GM12878 (cell line): Measurements from ENCODE around the gene RETREG1. TPM values are rescaled to one million over a fixed set of nuclear protein-coding genes. Genes with fewer than 3 reads are reported as not detected.

ENCODE experiments used
- ATAC-seq: fragments of 200-7000 bp; cut with Tn5 transposase; 3 replicates; pipeline ENCODE4 v1.9.1; 2020; ENCODE audit warnings: mild to moderate bottlenecking, moderate library complexity
- BruUV-seq: library from RNA; stranded (reverse); fragments of 400-500 nt; replicated peaks from 2 replicates; lab custom pipeline; 2021; lab: Mats Ljungman, UMichigan
- CTCF ChIA-PET: fragments of 300-600 bp; sonication (Branson Sonifier 250); formaldehyde crosslinking; extraction: SDS; loops from one replicate; lab custom pipeline; 2021; ENCODE audit warnings: inconsistent platforms; lab: Yijun Ruan, JAX
- POLR2A ChIA-PET: fragments of 350-600 bp; formaldehyde crosslinking; extraction: SDS; loops from one replicate; lab custom pipeline; 2021; ENCODE audit warnings: inconsistent platforms; lab: Charles Lee
- RAD21 ChIA-PET: fragments of 300-600 bp; sonication (Branson Sonifier 250); formaldehyde crosslinking; loops from one replicate; lab custom pipeline; 2023; ENCODE audit warnings: antibody characterized with exemption; ENCODE audit not compliant: unreplicated experiment; lab: Charles Lee
- SMC1A ChIA-PET: fragments of 300-600 bp; sonication (Branson Sonifier 250); formaldehyde crosslinking; loops from one replicate; lab custom pipeline; 2023; ENCODE audit not compliant: unreplicated experiment, uncharacterized antibody; lab: Charles Lee
- DNase-seq: peaks from one replicate; pipeline ENCODE4 v3.0.0-alpha.2; 2011; ENCODE audit warnings: low read depth, low spot score
- FAIRE-seq: peaks from 3 replicates; lab custom pipeline; 2011; peaks lifted over from hg19 to GRCh38; lab: Jason Lieb, UNC
- H2AFZ ChIP-seq: 2 replicates; pipeline ENCODE4 v1.6.0; 2011; ENCODE audit warnings: low read depth, low read length, control low read depth; ENCODE audit not compliant: control insufficient read depth
- H3K27ac ChIP-seq: 2 replicates; pipeline ENCODE4 v1.5.1; 2011; ENCODE audit warnings: control low read depth; ENCODE audit not compliant: control insufficient read depth, insufficient read depth
- H3K27me3 ChIP-seq, 2 experiments: replicated peaks in 1 of 2; 2 replicates each; pipeline versions ENCODE4 v1.6.0 to v1.6.1; 2011; ENCODE audit warnings: low read length in 1 of 2; ENCODE audit not compliant: control insufficient read depth in 2 of 2, insufficient read depth in 2 of 2
- H3K36me3 ChIP-seq, 2 experiments: 2 replicates each; pipeline ENCODE4 v1.5.1; 2011; ENCODE audit warnings: low read length in 1 of 2; ENCODE audit not compliant: control insufficient read depth in 2 of 2, insufficient read depth in 2 of 2
- H3K4me1 ChIP-seq: 2 replicates; pipeline ENCODE4 v1.6.1; 2011; ENCODE audit warnings: mild to moderate bottlenecking, low read length, moderate library complexity, mixed read lengths; ENCODE audit not compliant: control insufficient read depth, insufficient read depth
- H3K4me2 ChIP-seq: 2 replicates; pipeline ENCODE4 v1.6.0; 2011; ENCODE audit warnings: control low read depth; ENCODE audit not compliant: control insufficient read depth, insufficient read depth
- H3K4me3 ChIP-seq: fragments of 200-600 bp; sonication (generic); 2 replicates; pipeline ENCODE4 v1.5.1; 2016
- H3K79me2 ChIP-seq: 2 replicates; pipeline ENCODE4 v1.6.0; 2011; ENCODE audit warnings: low read length; ENCODE audit not compliant: control insufficient read depth, insufficient read depth
- H3K9ac ChIP-seq: 2 replicates; pipeline ENCODE4 v1.8.0; 2011; ENCODE audit warnings: low read length, control low read depth, mixed read lengths; ENCODE audit not compliant: control insufficient read depth, insufficient read depth
- H3K9me3 ChIP-seq: replicated peaks from 3 replicates; pipeline ENCODE4 v1.5.1; 2011; ENCODE audit warnings: mild to moderate bottlenecking, low read length; ENCODE audit not compliant: control insufficient read depth, insufficient read depth
- H4K20me1 ChIP-seq: 2 replicates; pipeline ENCODE4 v1.6.0; 2011; ENCODE audit not compliant: control insufficient read depth, insufficient read depth
- BRCA1 ChIP-seq: IDR thresholded peaks from 2 replicates; pipeline ENCODE4 v1.6.1; 2011; ENCODE audit warnings: low read depth, low read length, improper control_type of control experiment
- ESRRA ChIP-seq: IDR thresholded peaks from 2 replicates; pipeline ENCODE4 v1.6.1; 2012; ENCODE audit warnings: mild to moderate bottlenecking, low read length, improper control_type of control experiment
- IKZF1 ChIP-seq: fragments of 450-650 bp; conservative IDR thresholded peaks from 2 replicates; pipeline ENCODE4 v1.6.1; 2017; ENCODE audit warnings: antibody characterized with exemption, mild to moderate bottlenecking
- MTA3 ChIP-seq: IDR thresholded peaks from 2 replicates; pipeline ENCODE4 v1.6.1; 2012; ENCODE audit warnings: low read length, inconsistent platforms, borderline replicate concordance
- PAX5 ChIP-seq: IDR thresholded peaks from 2 replicates; pipeline ENCODE4 v1.6.1; 2011; ENCODE audit warnings: low read depth, low read length, borderline replicate concordance
- POU2F2 ChIP-seq: IDR thresholded peaks from 3 replicates; pipeline ENCODE4 v1.6.1; 2011; ENCODE audit warnings: low read depth, mild to moderate bottlenecking, low read length, borderline replicate concordance
- RAD21 ChIP-seq: IDR thresholded peaks from 2 replicates; pipeline ENCODE4 v1.6.1; 2011; ENCODE audit warnings: mild to moderate bottlenecking, low read depth, low read length, moderate library complexity; ENCODE audit not compliant: insufficient read depth
- RCOR1 ChIP-seq: conservative IDR thresholded peaks from 2 replicates; pipeline ENCODE4 v1.6.1; 2012; ENCODE audit warnings: low read depth, low read length, improper control_type of control experiment
- TBL1XR1 ChIP-seq: IDR thresholded peaks from 2 replicates; pipeline ENCODE4 v1.6.1; 2012; ENCODE audit warnings: low read depth, low read length, improper control_type of control experiment
- TCF7 ChIP-seq: IDR thresholded peaks from 2 replicates; pipeline ENCODE4 v1.6.1; 2014; ENCODE audit warnings: antibody characterized with exemption, borderline replicate concordance
- YY1 ChIP-seq: IDR thresholded peaks from 2 replicates; pipeline ENCODE4 v1.6.1; 2011; ENCODE audit warnings: low read depth, mild to moderate bottlenecking, low read length
- ZNF24 ChIP-seq: fragments of 450-650 bp; IDR thresholded peaks from 2 replicates; pipeline ENCODE4 v1.6.1; 2017; ENCODE audit warnings: antibody characterized with exemption, mild to moderate bottlenecking
- WGBS: methylation state at CpG from one replicate; pipeline ENCODE4 v1.1.6; 2016; ENCODE audit warnings: low lambda C conversion rate; ENCODE audit not compliant: insufficient replicate concordance, insufficient coverage; ENCODE audit errors: missing lambda C conversion rate; 5-methylcytosine and 5-hydroxymethylcytosine counted together
- in situ Hi-C: fragments of 300-500 bp; cut with MboI; formaldehyde crosslinking; loops from 9 replicates; pipeline ENCODE4 v1.14.3; 2018; ENCODE audit warnings: mixed read lengths
- intact Hi-C: fragments of 100-400 bp; cut with micrococcal nuclease; formaldehyde crosslinking; loops from one replicate; pipeline ENCODE4 v1.14.2; 2022; ENCODE audit not compliant: unreplicated experiment
- polyA plus RNA-seq, 11 experiments: library from polyadenylated mRNA; depleted of rRNA in 4 of 11; unstranded in 6 of 11; stranded (reverse) in 5 of 11; fragments of >200 nt; fragmentation: Nextera tagmentation in 4 of 11; fragmentation: Illumina TruSeq in 1 of 11; extraction: Ambion mirVana in 4 of 11; extraction: Trizol in 1 of 11; gene quantifications; 1 replicate in 1 of 11; 2 replicates in 10 of 11; pipeline versions ENCODE4 v1.2.1 to v1.2.3, GENCODE V29; 2011 to 2016; ENCODE audit warnings: inconsistent platforms in 2 of 11, missing spikeins in 2 of 11, low read depth in 1 of 11
- total RNA-seq, 4 experiments: library from RNA; depleted of rRNA in 3 of 4; stranded (reverse); fragments of >200 nt in 3 of 4; fragmentation: Illumina TruSeq in 1 of 4; extraction: Trizol in 1 of 4; gene quantifications; 2 replicates each; pipeline versions ENCODE4 v1.2.1 to v1.2.3, GENCODE V29; 2013 to 2021
- TF ChIP-seq, protein P1 (sequence below): IDR thresholded peaks from 2 replicates; pipeline ENCODE4 v1.6.1; 2012; ENCODE audit warnings: low read length, inconsistent platforms
- TF ChIP-seq, protein P2 (sequence below): fragments of 450-650 bp; IDR thresholded peaks from 2 replicates; pipeline ENCODE4 v1.6.1; 2014; ENCODE audit warnings: mild to moderate bottlenecking
- TF ChIP-seq, protein P3 (sequence below): fragments of 450-650 bp; IDR thresholded peaks from 2 replicates; pipeline ENCODE4 v1.6.1; 2016; ENCODE audit warnings: mild to moderate bottlenecking, moderate library complexity, borderline replicate concordance
- TF ChIP-seq, protein P4 (sequence below): fragments of 450-650 bp; IDR thresholded peaks from 2 replicates; pipeline ENCODE4 v1.6.1; 2016; ENCODE audit warnings: mild to moderate bottlenecking

Gene RETREG1
- total and polyA plus RNA-seq, 10 of the 15 experiments (the other 5 are each of a cell fraction or from before 2014, with no cell fraction given) = 3.9 to 8.9 (median 6.4) TPM

DNA sequence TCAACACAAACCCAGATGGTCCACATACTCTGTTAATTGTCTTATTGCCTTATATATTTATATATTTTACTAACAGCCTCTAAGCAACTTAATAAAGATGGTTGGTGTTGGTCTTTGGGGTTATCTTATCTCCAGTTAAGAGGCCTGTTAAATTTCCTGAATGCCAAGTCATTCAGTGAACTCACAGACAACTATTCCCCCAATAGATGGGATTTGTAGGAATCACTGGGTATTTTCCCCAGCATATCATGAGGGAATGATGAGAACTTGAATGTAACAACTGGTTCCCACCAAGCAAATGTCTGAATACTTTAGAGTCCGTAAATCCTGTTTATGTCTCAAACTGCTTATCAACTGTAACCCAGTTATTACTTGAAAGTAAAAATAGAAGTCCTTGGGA is 42.7 kb upstream of the RETREG1 start (continued):
- TF ChIP-seq IKZF1 = no peak
- TF ChIP-seq RAD21 = no peak
- TF ChIP-seq BRCA1 = no peak

DNA sequence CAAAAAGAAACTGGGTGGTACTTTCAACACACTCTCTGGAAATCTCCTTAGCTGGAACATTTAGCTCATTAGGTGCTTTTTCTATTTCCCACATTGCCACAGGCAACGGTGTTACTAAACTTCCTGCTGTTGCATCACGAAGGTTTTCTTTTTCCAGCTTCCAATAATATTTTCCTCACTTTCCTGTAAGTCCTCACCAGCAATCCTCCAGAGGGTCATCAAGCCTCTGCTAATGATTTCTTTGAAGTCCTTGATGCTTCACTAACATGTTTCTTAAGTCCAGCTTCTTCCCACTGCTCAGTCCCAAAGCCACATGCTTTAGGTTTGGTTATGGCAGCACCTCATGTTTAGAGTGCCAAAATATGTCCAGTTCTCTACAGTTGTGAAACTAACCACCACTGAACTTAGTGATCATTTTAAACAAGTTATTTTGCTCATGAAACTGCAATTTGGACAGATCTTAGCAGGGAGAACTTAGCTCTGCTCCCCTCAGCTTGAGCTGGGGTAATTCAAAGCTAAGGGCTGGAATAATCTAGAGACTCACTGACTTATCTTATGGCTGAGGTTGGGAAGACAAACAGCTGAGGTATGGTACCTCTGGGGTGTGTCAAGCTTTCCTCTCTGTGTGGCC is 39.9 kb upstream of the RETREG1 start:
- intact Hi-C loops = no loop called here
- SMC1A ChIA-PET = no interaction called here
- CTCF ChIA-PET = no interaction called here
- in situ Hi-C loops = no loop called here
- H3K9me3 ChIP-seq = no peaks in the 10 kb centered on the region
- no peaks in the 10 kb centered on the region for H3K36me3 ChIP-seq
- RAD21 ChIA-PET = no interaction called here
- DNase-seq = no peak
- no peak overlapping the region for H2AFZ ChIP-seq
- POLR2A ChIA-PET = interaction anchor here (0.6 kb wide), 1 partner anchor 25 kb away, joined by 6 read pairs; no protein-coding TSS in a partner anchor
- 31% methylated on average over 2 of the region's 2 CpGs for WGBS
- H3K79me2 ChIP-seq = no peaks in the 10 kb centered on the region
- no peaks in the 10 kb centered on the region for H4K20me1 ChIP-seq
- H3K27me3 ChIP-seq = no peaks in the 10 kb centered on the region
- no peak overlapping the region for H3K4me3 ChIP-seq
- H3K27ac ChIP-seq = no peak overlapping the region
- H3K4me2 ChIP-seq = no peak overlapping the region
- no peak for ATAC-seq
- H3K9ac ChIP-seq = no peak overlapping the region
- BruUV-seq = no TSS peak
- no peak for FAIRE-seq
- no peaks in the 10 kb centered on the region for H3K4me1 ChIP-seq
- no peak for TF ChIP-seq YY1
- no peak for TF ChIP-seq TCF7
- no peak for TF ChIP-seq TBL1XR1
- TF ChIP-seq, protein P1, sequence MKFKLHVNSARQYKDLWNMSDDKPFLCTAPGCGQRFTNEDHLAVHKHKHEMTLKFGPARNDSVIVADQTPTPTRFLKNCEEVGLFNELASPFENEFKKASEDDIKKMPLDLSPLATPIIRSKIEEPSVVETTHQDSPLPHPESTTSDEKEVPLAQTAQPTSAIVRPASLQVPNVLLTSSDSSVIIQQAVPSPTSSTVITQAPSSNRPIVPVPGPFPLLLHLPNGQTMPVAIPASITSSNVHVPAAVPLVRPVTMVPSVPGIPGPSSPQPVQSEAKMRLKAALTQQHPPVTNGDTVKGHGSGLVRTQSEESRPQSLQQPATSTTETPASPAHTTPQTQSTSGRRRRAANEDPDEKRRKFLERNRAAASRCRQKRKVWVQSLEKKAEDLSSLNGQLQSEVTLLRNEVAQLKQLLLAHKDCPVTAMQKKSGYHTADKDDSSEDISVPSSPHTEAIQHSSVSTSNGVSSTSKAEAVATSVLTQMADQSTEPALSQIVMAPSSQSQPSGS = no peak
- TF ChIP-seq, protein P2, sequence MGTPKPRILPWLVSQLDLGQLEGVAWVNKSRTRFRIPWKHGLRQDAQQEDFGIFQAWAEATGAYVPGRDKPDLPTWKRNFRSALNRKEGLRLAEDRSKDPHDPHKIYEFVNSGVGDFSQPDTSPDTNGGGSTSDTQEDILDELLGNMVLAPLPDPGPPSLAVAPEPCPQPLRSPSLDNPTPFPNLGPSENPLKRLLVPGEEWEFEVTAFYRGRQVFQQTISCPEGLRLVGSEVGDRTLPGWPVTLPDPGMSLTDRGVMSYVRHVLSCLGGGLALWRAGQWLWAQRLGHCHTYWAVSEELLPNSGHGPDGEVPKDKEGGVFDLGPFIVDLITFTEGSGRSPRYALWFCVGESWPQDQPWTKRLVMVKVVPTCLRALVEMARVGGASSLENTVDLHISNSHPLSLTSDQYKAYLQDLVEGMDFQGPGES = no peak
- TF ChIP-seq ESRRA = no peak
- no peak for TF ChIP-seq RCOR1
- no peak for TF ChIP-seq POU2F2
- TF ChIP-seq, protein P3, sequence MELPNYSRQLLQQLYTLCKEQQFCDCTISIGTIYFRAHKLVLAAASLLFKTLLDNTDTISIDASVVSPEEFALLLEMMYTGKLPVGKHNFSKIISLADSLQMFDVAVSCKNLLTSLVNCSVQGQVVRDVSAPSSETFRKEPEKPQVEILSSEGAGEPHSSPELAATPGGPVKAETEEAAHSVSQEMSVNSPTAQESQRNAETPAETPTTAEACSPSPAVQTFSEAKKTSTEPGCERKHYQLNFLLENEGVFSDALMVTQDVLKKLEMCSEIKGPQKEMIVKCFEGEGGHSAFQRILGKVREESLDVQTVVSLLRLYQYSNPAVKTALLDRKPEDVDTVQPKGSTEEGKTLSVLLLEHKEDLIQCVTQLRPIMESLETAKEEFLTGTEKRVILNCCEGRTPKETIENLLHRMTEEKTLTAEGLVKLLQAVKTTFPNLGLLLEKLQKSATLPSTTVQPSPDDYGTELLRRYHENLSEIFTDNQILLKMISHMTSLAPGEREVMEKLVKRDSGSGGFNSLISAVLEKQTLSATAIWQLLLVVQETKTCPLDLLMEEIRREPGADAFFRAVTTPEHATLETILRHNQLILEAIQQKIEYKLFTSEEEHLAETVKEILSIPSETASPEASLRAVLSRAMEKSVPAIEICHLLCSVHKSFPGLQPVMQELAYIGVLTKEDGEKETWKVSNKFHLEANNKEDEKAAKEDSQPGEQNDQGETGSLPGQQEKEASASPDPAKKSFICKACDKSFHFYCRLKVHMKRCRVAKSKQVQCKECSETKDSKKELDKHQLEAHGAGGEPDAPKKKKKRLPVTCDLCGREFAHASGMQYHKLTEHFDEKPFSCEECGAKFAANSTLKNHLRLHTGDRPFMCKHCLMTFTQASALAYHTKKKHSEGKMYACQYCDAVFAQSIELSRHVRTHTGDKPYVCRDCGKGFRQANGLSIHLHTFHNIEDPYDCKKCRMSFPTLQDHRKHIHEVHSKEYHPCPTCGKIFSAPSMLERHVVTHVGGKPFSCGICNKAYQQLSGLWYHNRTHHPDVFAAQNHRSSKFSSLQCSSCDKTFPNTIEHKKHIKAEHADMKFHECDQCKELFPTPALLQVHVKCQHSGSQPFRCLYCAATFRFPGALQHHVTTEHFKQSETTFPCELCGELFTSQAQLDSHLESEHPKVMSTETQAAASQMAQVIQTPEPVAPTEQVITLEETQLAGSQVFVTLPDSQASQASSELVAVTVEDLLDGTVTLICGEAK = no peak
- no peak for TF ChIP-seq MTA3
- TF ChIP-seq ZNF24 = no peak
- TF ChIP-seq PAX5 = no peak
- TF ChIP-seq, protein P4, sequence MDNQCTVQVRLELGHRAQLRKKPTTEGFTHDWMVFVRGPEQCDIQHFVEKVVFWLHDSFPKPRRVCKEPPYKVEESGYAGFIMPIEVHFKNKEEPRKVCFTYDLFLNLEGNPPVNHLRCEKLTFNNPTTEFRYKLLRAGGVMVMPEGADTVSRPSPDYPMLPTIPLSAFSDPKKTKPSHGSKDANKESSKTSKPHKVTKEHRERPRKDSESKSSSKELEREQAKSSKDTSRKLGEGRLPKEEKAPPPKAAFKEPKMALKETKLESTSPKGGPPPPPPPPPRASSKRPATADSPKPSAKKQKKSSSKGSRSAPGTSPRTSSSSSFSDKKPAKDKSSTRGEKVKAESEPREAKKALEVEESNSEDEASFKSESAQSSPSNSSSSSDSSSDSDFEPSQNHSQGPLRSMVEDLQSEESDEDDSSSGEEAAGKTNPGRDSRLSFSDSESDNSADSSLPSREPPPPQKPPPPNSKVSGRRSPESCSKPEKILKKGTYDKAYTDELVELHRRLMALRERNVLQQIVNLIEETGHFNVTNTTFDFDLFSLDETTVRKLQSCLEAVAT = no peak
